ENCODE results near the gene HSD17B12. TPM values are rescaled to one million over a fixed set of nuclear protein-coding genes. Genes with fewer than 3 reads are reported as not detected.

HSD17B12 gene
- total RNA-seq, 2 donors from 2014 or later: 40.6 to 52.4 TPM

- H3K4me3 Mint-ChIP-seq: no peak overlapping the region
- no peaks in the 10 kb centered on the region for H3K4me1 Mint-ChIP-seq (ENCODE audit: low read depth in 2 of 2)
- no peaks in the 10 kb centered on the region for H3K27me3 Mint-ChIP-seq
- DNase-seq (ENCODE audit: low spot score) (no peak), ATAC-seq (no peak)
- peaks cover 6% of the 10 kb centered on the region for H3K36me3 Mint-ChIP-seq
- no peak overlapping the region for H3K27ac Mint-ChIP-seq
- H3K9me3 Mint-ChIP-seq: no peaks in the 10 kb centered on the region
Measured at GRCh38 chr11:43845816-43846215, 165.3 kb downstream of the HSD17B12 start.

- Mint-ChIP-seq H3K4me3 (no peak overlapping the region), H3K27ac (no peak overlapping the region), H3K36me3 (no peaks in the 10 kb centered on the region), H3K27me3 (no peaks in the 10 kb centered on the region), H3K9me3 (no peaks in the 10 kb centered on the region), H3K4me1 (ENCODE audit: low read depth in 2 of 2) (peaks cover 0 to 6% of the 10 kb centered on the region in 2 donors)
- DNase-seq (ENCODE audit: low spot score) (peak; percentile 63), ATAC-seq (peak in 1 of 2 donors; percentile 73)
Measured at GRCh38 chr11:43852057-43852636, 171.6 kb downstream of the HSD17B12 start.

- H3K27ac Mint-ChIP-seq: peak overlapping the region in 1 of 2 donors; percentile 80
- DNase-seq (ENCODE audit: low spot score) (no peak), ATAC-seq (peak in 1 of 2 donors; percentile 63)
- no peak overlapping the region for H3K4me3 Mint-ChIP-seq
- H3K9me3 Mint-ChIP-seq: no peaks in the 10 kb centered on the region
- H3K36me3 Mint-ChIP-seq: no peaks in the 10 kb centered on the region
- no peaks in the 10 kb centered on the region for H3K27me3 Mint-ChIP-seq
- H3K4me1 Mint-ChIP-seq (ENCODE audit: low read depth in 2 of 2): peaks cover 0 to 6% of the 10 kb centered on the region in 2 donors
Measured at GRCh38 chr11:43853781-43854180, 173.2 kb downstream of the HSD17B12 start.

- H3K27ac Mint-ChIP-seq: peak overlapping the region; percentile 39 to 91
- DNase-seq (ENCODE audit: low spot score): no peak
- H3K4me1 Mint-ChIP-seq (ENCODE audit: low read depth in 2 of 2): peaks cover 0 to 6% of the 10 kb centered on the region in 2 donors
- H3K27me3 Mint-ChIP-seq: no peaks in the 10 kb centered on the region
- no peaks in the 10 kb centered on the region for H3K36me3 Mint-ChIP-seq
- H3K4me3 Mint-ChIP-seq: no peak overlapping the region
- H3K9me3 Mint-ChIP-seq: no peaks in the 10 kb centered on the region
- ATAC-seq: peak in 1 of 2 donors; percentile 82
Measured at GRCh38 chr11:43856993-43857392, 176.5 kb downstream of the HSD17B12 start.

- DNase-seq (ENCODE audit: low spot score): no peak
- H3K4me1 Mint-ChIP-seq (ENCODE audit: low read depth in 2 of 2): peaks cover 0 to 12% of the 10 kb centered on the region in 2 donors
Measured at GRCh38 chr11:43861141-43861540, 180.6 kb downstream of the HSD17B12 start.

GRCh38 chr11:43866520-43866919 is 186.0 kb downstream of the HSD17B12 start:
- peaks cover 9% of the 10 kb centered on the region for H3K36me3 Mint-ChIP-seq
- H3K9me3 Mint-ChIP-seq: peaks cover 5% of the 10 kb centered on the region
- H3K27ac Mint-ChIP-seq: peak overlapping the region in 1 of 2 donors; percentile 58
- H3K27me3 Mint-ChIP-seq: peaks cover 11 to 29% of the 10 kb centered on the region in 2 donors
- DNase-seq (ENCODE audit: low spot score) (no peak), ATAC-seq (no peak)
- H3K4me1 Mint-ChIP-seq (ENCODE audit: low read depth in 2 of 2): peaks cover 30 to 43% of the 10 kb centered on the region in 2 donors
- no peak overlapping the region for H3K4me3 Mint-ChIP-seq

More at GRCh38 chr11:43861141-43861540, 180.6 kb downstream of the HSD17B12 start:
- no peak for ATAC-seq
- peaks cover 4% of the 10 kb centered on the region for H3K36me3 Mint-ChIP-seq
- peaks cover 7 to 22% of the 10 kb centered on the region in 2 donors for H3K27me3 Mint-ChIP-seq
- no peak overlapping the region for H3K27ac Mint-ChIP-seq
- no peak overlapping the region for H3K4me3 Mint-ChIP-seq
- H3K9me3 Mint-ChIP-seq: no peaks in the 10 kb centered on the region

- DNase-seq (ENCODE audit: low spot score): no peak
- Mint-ChIP-seq H3K4me1 (ENCODE audit: low read depth in 2 of 2) (peaks cover 30 to 43% of the 10 kb centered on the region in 2 donors), H3K9me3 (peaks cover 5% of the 10 kb centered on the region), H3K27ac (peak overlapping the region in 1 of 2 donors; percentile 87), H3K4me3 (no peak overlapping the region), H3K27me3 (peaks cover 11 to 33% of the 10 kb centered on the region in 2 donors), H3K36me3 (peaks cover 9% of the 10 kb centered on the region)
- no peak for ATAC-seq
Measured at GRCh38 chr11:43866969-43867368, 186.4 kb downstream of the HSD17B12 start.

GRCh38 chr11:43868852-43869567 is 188.5 kb downstream of the HSD17B12 start:
- peak; percentile 99 for ATAC-seq
- peaks cover 16 to 41% of the 10 kb centered on the region in 2 donors for H3K27me3 Mint-ChIP-seq
- peak overlapping the region; percentile 77 to 87 for H3K27ac Mint-ChIP-seq
- peaks cover 5% of the 10 kb centered on the region for H3K9me3 Mint-ChIP-seq
- peak; percentile 83 for DNase-seq (ENCODE audit: low spot score)
- H3K4me3 Mint-ChIP-seq: peak overlapping the region; percentile 73
- peaks cover 30 to 43% of the 10 kb centered on the region in 2 donors for H3K4me1 Mint-ChIP-seq (ENCODE audit: low read depth in 2 of 2)
- peaks cover 5% of the 10 kb centered on the region for H3K36me3 Mint-ChIP-seq

GRCh38 chr11:43871051-43871450 is 190.5 kb downstream of the HSD17B12 start:
- Mint-ChIP-seq H3K4me1 (ENCODE audit: low read depth in 2 of 2) (peaks cover 30 to 34% of the 10 kb centered on the region in 2 donors), H3K4me3 (no peak overlapping the region), H3K27me3 (peaks cover 21 to 35% of the 10 kb centered on the region in 2 donors), H3K27ac (peak overlapping the region in 1 of 2 donors; percentile 42), H3K36me3 (peaks cover 5% of the 10 kb centered on the region), H3K9me3 (peaks cover 5% of the 10 kb centered on the region)
- DNase-seq (ENCODE audit: low spot score): no peak
- no peak for ATAC-seq

- Mint-ChIP-seq H3K27me3 (peaks cover 18 to 28% of the 10 kb centered on the region in 2 donors), H3K4me3 (no peak overlapping the region), H3K36me3 (no peaks in the 10 kb centered on the region), H3K9me3 (no peaks in the 10 kb centered on the region), H3K4me1 (ENCODE audit: low read depth in 2 of 2) (peaks cover 22 to 24% of the 10 kb centered on the region in 2 donors), H3K27ac (no peak overlapping the region)
- DNase-seq (ENCODE audit: low spot score) (no peak), ATAC-seq (no peak)
Measured at GRCh38 chr11:43872995-43873394, 192.5 kb downstream of the HSD17B12 start.

GRCh38 chr11:43874078-43874477 is 193.5 kb downstream of the HSD17B12 start:
- no peak overlapping the region for H3K27ac Mint-ChIP-seq
- no peak for ATAC-seq
- H3K9me3 Mint-ChIP-seq: no peaks in the 10 kb centered on the region
- peaks cover 20 to 28% of the 10 kb centered on the region in 2 donors for H3K27me3 Mint-ChIP-seq
- peaks cover 14 to 15% of the 10 kb centered on the region in 2 donors for H3K4me1 Mint-ChIP-seq (ENCODE audit: low read depth in 2 of 2)
- H3K36me3 Mint-ChIP-seq: no peaks in the 10 kb centered on the region
- DNase-seq (ENCODE audit: low spot score): no peak
- no peak overlapping the region for H3K4me3 Mint-ChIP-seq

- peaks cover 20 to 28% of the 10 kb centered on the region in 2 donors for H3K27me3 Mint-ChIP-seq
- no peak overlapping the region for H3K4me3 Mint-ChIP-seq
- ATAC-seq: no peak
Measured at GRCh38 chr11:43874738-43875137, 194.2 kb downstream of the HSD17B12 start.

GRCh38 chr11:43879789-43880639 is 199.5 kb downstream of the HSD17B12 start:
- peak in 1 of 2 donors; percentile 17 for ATAC-seq
- Mint-ChIP-seq H3K9me3 (no peaks in the 10 kb centered on the region), H3K27me3 (peaks cover 5 to 8% of the 10 kb centered on the region in 2 donors), H3K36me3 (peaks cover 6% of the 10 kb centered on the region), H3K27ac (peak overlapping the region; percentile 90 to 97), H3K4me3 (peak overlapping the region; percentile 99), H3K4me1 (ENCODE audit: low read depth in 2 of 2) (peaks cover 17 to 22% of the 10 kb centered on the region in 2 donors)
- no peak for DNase-seq (ENCODE audit: low spot score)

More at GRCh38 chr11:43874738-43875137, 194.2 kb downstream of the HSD17B12 start:
- H3K36me3 Mint-ChIP-seq: no peaks in the 10 kb centered on the region
- H3K9me3 Mint-ChIP-seq: no peaks in the 10 kb centered on the region
- no peak overlapping the region for H3K27ac Mint-ChIP-seq
- peaks cover 7 to 8% of the 10 kb centered on the region in 2 donors for H3K4me1 Mint-ChIP-seq (ENCODE audit: low read depth in 2 of 2)
- DNase-seq (ENCODE audit: low spot score): no peak
